HG03139 (cell line): ENCODE results near the gene PRPF38B.
"Not testable (repeated sequence)": the region's sequence is repeated elsewhere in the genome, so short reads cannot be mapped to it uniquely, and the experiment has no call there.

Experiments used
- ATAC-seq: cut with Tn5 transposase; IDR thresholded peaks from one replicate; pipeline ENCODE4 v1.9.1; 2021; ENCODE audit not compliant: unreplicated experiment

PRPF38B gene

GRCh38 chr1:108691942-108692723, at the start of gene PRPF38B:
Gene PRPF38B, plus strand, starts transcription at chr1:108692310. Its CDS starts 282 bp downstream, at chr1:108692592.
- peak; percentile 88 for ATAC-seq

GRCh38 chr1:108643492-108644335, 48.4 kb upstream of the PRPF38B start:
- no peak for ATAC-seq

- ATAC-seq = no peak
These were observed 47.1 kb upstream of the PRPF38B start for GRCh38 chr1:108644984-108645383.

GRCh38 chr1:108645564-108646184, 46.4 kb upstream of the PRPF38B start:
- no peak for ATAC-seq

- ATAC-seq = no peak
These were observed 45.9 kb upstream of the PRPF38B start for GRCh38 chr1:108646265-108646647.

- ATAC-seq = peak; percentile 82
These were observed 45.4 kb upstream of the PRPF38B start for GRCh38 chr1:108646648-108647269.

- ATAC-seq = no peak
These were observed 38.5 kb upstream of the PRPF38B start for GRCh38 chr1:108653431-108654105.

- ATAC-seq = no peak
These were observed 34.6 kb upstream of the PRPF38B start for GRCh38 chr1:108657356-108658080.

GRCh38 chr1:108661030-108661609, 31.0 kb upstream of the PRPF38B start, which contains the start of gene HENMT1:
Gene HENMT1, minus strand, starts transcription at chr1:108661093. Its CDS starts 1,209 bp downstream, at chr1:108659884.
- ATAC-seq = peak; percentile 86

- ATAC-seq = no peak
These were observed 29.0 kb upstream of the PRPF38B start for GRCh38 chr1:108663074-108663473.

GRCh38 chr1:108664481-108664880, 27.6 kb upstream of the PRPF38B start:
- no peak for ATAC-seq

- no peak for ATAC-seq
These were observed 27.0 kb upstream of the PRPF38B start for GRCh38 chr1:108665067-108665466.

GRCh38 chr1:108665771-108666170, 26.3 kb upstream of the PRPF38B start:
- no peak for ATAC-seq

GRCh38 chr1:108667422-108667821, 24.7 kb upstream of the PRPF38B start:
- ATAC-seq = not testable (repeated sequence)

- ATAC-seq = no peak
These were observed 23.3 kb upstream of the PRPF38B start for GRCh38 chr1:108668777-108669176.

- ATAC-seq = no peak
These were observed 22.4 kb upstream of the PRPF38B start for GRCh38 chr1:108669679-108670078.

GRCh38 chr1:108670131-108670773, 21.9 kb upstream of the PRPF38B start:
- no peak for ATAC-seq

- ATAC-seq = no peak
These were observed 21.0 kb upstream of the PRPF38B start for GRCh38 chr1:108671143-108671542.

- ATAC-seq = no peak
These were observed 13.4 kb upstream of the PRPF38B start for GRCh38 chr1:108678706-108679105.
